ENCODE measurements around the gene FBXL15. TPM values are rescaled to one million over a fixed set of nuclear protein-coding genes. Genes with fewer than 3 reads are reported as not detected.

FBXL15 gene
- total and polyA plus RNA-seq, 9 of the 15 experiments (the other 6 are each of a cell fraction or from before 2014, with no cell fraction given), result 0.08 to 25.9 (median 3.5) TPM

DNA sequence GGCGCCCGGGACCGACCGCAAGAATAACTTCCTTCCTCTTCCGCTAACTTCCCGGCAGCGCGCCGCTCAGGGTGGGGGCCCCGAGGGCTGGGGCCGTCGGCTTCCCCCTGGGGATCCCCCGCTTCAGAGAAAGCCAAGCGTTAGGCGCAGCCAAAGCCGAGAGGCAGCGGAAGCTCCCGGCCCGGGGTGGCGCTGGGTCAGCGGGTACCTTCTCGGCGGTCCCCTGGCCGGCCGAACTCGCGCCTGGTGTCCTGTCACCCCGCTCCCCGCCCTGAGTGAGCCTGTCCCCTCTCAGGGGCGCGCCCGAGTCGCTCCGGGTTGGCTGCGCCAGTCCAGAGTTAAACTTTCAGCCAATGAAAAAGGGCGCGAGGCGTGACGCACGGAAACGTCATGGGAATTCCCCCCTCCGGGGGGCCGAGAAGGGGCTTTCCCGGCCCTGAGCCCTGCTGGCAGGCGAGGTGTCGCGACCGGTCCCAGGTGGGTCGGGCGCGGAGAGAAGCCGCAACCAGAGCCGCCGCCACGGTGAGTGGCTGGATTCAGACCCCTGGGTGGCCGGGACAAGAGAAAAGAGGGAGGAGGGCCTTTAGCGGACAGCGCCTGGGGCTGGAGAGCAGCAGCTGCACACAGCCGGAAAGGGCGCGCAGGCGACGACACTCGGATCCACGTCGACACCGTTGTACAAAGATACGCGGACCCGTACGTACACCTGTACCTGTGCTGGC lies 26.4 kb upstream of the FBXL15 start (continued):
- TF ChIP-seq, protein P1, sequence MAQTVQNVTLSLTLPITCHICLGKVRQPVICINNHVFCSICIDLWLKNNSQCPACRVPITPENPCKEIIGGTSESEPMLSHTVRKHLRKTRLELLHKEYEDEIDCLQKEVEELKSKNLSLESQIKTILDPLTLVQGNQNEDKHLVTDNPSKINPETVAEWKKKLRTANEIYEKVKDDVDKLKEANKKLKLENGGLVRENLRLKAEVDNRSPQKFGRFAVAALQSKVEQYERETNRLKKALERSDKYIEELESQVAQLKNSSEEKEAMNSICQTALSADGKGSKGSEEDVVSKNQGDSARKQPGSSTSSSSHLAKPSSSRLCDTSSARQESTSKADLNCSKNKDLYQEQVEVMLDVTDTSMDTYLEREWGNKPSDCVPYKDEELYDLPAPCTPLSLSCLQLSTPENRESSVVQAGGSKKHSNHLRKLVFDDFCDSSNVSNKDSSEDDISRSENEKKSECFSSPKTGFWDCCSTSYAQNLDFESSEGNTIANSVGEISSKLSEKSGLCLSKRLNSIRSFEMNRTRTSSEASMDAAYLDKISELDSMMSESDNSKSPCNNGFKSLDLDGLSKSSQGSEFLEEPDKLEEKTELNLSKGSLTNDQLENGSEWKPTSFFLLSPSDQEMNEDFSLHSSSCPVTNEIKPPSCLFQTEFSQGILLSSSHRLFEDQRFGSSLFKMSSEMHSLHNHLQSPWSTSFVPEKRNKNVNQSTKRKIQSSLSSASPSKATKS (CRISPR knock-in tag; IDR thresholded peaks at IDR 0.05), result no peak
- no peak for TF ChIP-seq ZNF717 (CRISPR knock-in tag; IDR thresholded peaks at IDR 0.05)
- TF ChIP-seq YBX1 (IDR thresholded peaks at IDR 0.05), result no peak
- no peak for TF ChIP-seq NFRKB (IDR thresholded peaks at IDR 0.05; ENCODE audit: low read depth)
- no peak for TF ChIP-seq IFI16 (CRISPR knock-in tag; IDR thresholded peaks at IDR 0.05)
- TF ChIP-seq FOXA3 (CRISPR knock-in tag; conservative IDR thresholded peaks at IDR 0.05 in 1 of 2, IDR thresholded peaks at IDR 0.05 in 1 of 2), result no peak
- TF ChIP-seq, protein P2, sequence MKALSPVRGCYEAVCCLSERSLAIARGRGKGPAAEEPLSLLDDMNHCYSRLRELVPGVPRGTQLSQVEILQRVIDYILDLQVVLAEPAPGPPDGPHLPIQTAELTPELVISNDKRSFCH (CRISPR knock-in tag; IDR thresholded peaks at IDR 0.05), result no peak
- TF ChIP-seq, protein P2 (tag; IDR thresholded peaks at IDR 0.05), result 0 out of 2 replicates have a peak, but pooled peaks have one; percentile 16
- no peak for TF ChIP-seq ESRRB (CRISPR knock-in tag; IDR thresholded peaks at IDR 0.05; ENCODE audit: borderline replicate concordance)
- TF ChIP-seq, protein P3, sequence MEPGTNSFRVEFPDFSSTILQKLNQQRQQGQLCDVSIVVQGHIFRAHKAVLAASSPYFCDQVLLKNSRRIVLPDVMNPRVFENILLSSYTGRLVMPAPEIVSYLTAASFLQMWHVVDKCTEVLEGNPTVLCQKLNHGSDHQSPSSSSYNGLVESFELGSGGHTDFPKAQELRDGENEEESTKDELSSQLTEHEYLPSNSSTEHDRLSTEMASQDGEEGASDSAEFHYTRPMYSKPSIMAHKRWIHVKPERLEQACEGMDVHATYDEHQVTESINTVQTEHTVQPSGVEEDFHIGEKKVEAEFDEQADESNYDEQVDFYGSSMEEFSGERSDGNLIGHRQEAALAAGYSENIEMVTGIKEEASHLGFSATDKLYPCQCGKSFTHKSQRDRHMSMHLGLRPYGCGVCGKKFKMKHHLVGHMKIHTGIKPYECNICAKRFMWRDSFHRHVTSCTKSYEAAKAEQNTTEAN (CRISPR knock-in tag; IDR thresholded peaks at IDR 0.05), result no peak
- TF ChIP-seq ZNF316 (IDR thresholded peaks at IDR 0.05), result no peak
- peak; percentile 93 to 94 for TF ChIP-seq MAZ (CRISPR knock-in tag; conservative IDR thresholded peaks at IDR 0.05 in 1 of 2, IDR thresholded peaks at IDR 0.05 in 1 of 2)
- no peak for TF ChIP-seq FOXJ3 (CRISPR knock-in tag; IDR thresholded peaks at IDR 0.05)
- no peak for TF ChIP-seq CHD1 (IDR thresholded peaks at IDR 0.05; ENCODE audit: low read length)
- TF ChIP-seq, protein P4, sequence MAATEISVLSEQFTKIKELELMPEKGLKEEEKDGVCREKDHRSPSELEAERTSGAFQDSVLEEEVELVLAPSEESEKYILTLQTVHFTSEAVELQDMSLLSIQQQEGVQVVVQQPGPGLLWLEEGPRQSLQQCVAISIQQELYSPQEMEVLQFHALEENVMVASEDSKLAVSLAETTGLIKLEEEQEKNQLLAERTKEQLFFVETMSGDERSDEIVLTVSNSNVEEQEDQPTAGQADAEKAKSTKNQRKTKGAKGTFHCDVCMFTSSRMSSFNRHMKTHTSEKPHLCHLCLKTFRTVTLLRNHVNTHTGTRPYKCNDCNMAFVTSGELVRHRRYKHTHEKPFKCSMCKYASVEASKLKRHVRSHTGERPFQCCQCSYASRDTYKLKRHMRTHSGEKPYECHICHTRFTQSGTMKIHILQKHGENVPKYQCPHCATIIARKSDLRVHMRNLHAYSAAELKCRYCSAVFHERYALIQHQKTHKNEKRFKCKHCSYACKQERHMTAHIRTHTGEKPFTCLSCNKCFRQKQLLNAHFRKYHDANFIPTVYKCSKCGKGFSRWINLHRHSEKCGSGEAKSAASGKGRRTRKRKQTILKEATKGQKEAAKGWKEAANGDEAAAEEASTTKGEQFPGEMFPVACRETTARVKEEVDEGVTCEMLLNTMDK (IDR thresholded peaks at IDR 0.05; ENCODE audit: borderline replicate concordance, insufficient read depth, low read depth, low read length, poor library complexity, severe bottlenecking), result no peak
- TF ChIP-seq SIN3B (IDR thresholded peaks at IDR 0.05; ENCODE audit: low read depth), result peak; percentile 32; the same call in 1 of the 2 replicates
- no peak for TF ChIP-seq NCOA4 (IDR thresholded peaks at IDR 0.05; ENCODE audit: partially characterized antibody)
- TF ChIP-seq ZEB2 (IDR thresholded peaks at IDR 0.05), result peak; percentile 56; the same call in 1 of the 2 replicates
- no peak for TF ChIP-seq ZNF644 (tag; IDR thresholded peaks at IDR 0.05; ENCODE audit: low read depth)
- no peak for TF ChIP-seq ZNF830 (CRISPR knock-in tag; IDR thresholded peaks at IDR 0.05)
- no peak for TF ChIP-seq ZNF785 (CRISPR knock-in tag; IDR thresholded peaks at IDR 0.05)
- TF ChIP-seq, protein P5, sequence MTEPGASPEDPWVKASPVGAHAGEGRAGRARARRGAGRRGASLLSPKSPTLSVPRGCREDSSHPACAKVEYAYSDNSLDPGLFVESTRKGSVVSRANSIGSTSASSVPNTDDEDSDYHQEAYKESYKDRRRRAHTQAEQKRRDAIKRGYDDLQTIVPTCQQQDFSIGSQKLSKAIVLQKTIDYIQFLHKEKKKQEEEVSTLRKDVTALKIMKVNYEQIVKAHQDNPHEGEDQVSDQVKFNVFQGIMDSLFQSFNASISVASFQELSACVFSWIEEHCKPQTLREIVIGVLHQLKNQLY (CRISPR knock-in tag; conservative IDR thresholded peaks at IDR 0.05), result 0 out of 4 replicates have a peak, but pooled peaks of 1 of the 2 experiments have one; percentile 30
- TF ChIP-seq WHSC1 (IDR thresholded peaks at IDR 0.05; ENCODE audit: low read length), result no peak
